Head of caudate nucleus (tissue), 42 donors: ENCODE measurements around the gene RTN4RL1.
"Not testable (repeated sequence)": the region's sequence is repeated elsewhere in the genome, so short reads cannot be mapped to it uniquely, and the experiment has no call there.

Experiments used
- DNase-seq, 42 donors: peaks; one replicate each; pipeline versions ENCODE4 v3.0.0 to v3.0.0-alpha.2; 2020 to 2021; ENCODE audit warnings: mixed read lengths in 7 of 42
- intact Hi-C: fragments of 100-400 bp; cut with DNase I; formaldehyde crosslinking; loops from one replicate; pipeline ENCODE4 v1.15.0; 2022

The RTN4RL1 gene

GRCh38 chr17:1898332-1898731 is 126.8 kb downstream of the RTN4RL1 start:
- intact Hi-C loops = no loop called here
- no peak for DNase-seq

- intact Hi-C loops = no loop called here
- DNase-seq = no peak
These were observed 128.0 kb downstream of the RTN4RL1 start for GRCh38 chr17:1897105-1897656.

- intact Hi-C loops = no loop called here
- DNase-seq = no peak
These were observed 128.7 kb downstream of the RTN4RL1 start for GRCh38 chr17:1896243-1897104.

- DNase-seq, intact Hi-C loops: not testable (repeated sequence)
These were observed 129.7 kb downstream of the RTN4RL1 start for GRCh38 chr17:1895479-1895878.

- DNase-seq = no peak
- intact Hi-C loops = no loop called here
These were observed 130.3 kb downstream of the RTN4RL1 start for GRCh38 chr17:1894753-1895339.

GRCh38 chr17:1890758-1891450 is 134.2 kb downstream of the RTN4RL1 start:
- intact Hi-C loops = no loop called here
- no peak for DNase-seq

GRCh38 chr17:1888741-1889140 is 136.4 kb downstream of the RTN4RL1 start:
- DNase-seq = no peak
- intact Hi-C loops = no loop called here
